ENCODE data around the gene GPR18.

DNA sequence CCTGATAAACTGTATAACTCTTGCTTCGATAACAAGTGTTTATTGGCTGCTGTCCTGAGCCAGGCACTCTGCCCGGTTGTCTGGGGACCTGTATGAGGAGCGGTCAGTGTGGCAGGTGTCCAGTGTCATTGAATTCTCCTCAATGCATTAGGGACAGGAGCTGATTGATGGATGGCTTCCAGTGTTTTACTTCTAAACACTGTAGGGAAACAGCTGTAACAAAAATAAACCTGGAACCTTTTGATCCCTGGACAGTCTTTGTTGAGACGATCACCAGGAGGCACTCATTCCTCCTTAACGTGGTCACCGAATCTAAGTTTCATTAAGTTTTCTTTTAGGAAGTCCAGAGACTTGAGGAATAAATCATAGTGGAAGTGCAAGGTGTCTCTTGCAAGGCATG, 39.6 kb downstream of the GPR18 start:
- TF ChIP-seq, protein P1, sequence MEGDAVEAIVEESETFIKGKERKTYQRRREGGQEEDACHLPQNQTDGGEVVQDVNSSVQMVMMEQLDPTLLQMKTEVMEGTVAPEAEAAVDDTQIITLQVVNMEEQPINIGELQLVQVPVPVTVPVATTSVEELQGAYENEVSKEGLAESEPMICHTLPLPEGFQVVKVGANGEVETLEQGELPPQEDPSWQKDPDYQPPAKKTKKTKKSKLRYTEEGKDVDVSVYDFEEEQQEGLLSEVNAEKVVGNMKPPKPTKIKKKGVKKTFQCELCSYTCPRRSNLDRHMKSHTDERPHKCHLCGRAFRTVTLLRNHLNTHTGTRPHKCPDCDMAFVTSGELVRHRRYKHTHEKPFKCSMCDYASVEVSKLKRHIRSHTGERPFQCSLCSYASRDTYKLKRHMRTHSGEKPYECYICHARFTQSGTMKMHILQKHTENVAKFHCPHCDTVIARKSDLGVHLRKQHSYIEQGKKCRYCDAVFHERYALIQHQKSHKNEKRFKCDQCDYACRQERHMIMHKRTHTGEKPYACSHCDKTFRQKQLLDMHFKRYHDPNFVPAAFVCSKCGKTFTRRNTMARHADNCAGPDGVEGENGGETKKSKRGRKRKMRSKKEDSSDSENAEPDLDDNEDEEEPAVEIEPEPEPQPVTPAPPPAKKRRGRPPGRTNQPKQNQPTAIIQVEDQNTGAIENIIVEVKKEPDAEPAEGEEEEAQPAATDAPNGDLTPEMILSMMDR (IDR thresholded peaks at IDR 0.05; ENCODE audit: low read length), result no peak
- no peak for TF ChIP-seq EZH2 (optimal IDR thresholded peaks at IDR 0.05; ENCODE audit: low read depth, low read length)
